ENCODE measurements around the gene FGL2.
"Not testable (repeated sequence)": the region's sequence is repeated elsewhere in the genome, so short reads cannot be mapped to it uniquely, and the experiment has no call there.

The FGL2 gene

DNA sequence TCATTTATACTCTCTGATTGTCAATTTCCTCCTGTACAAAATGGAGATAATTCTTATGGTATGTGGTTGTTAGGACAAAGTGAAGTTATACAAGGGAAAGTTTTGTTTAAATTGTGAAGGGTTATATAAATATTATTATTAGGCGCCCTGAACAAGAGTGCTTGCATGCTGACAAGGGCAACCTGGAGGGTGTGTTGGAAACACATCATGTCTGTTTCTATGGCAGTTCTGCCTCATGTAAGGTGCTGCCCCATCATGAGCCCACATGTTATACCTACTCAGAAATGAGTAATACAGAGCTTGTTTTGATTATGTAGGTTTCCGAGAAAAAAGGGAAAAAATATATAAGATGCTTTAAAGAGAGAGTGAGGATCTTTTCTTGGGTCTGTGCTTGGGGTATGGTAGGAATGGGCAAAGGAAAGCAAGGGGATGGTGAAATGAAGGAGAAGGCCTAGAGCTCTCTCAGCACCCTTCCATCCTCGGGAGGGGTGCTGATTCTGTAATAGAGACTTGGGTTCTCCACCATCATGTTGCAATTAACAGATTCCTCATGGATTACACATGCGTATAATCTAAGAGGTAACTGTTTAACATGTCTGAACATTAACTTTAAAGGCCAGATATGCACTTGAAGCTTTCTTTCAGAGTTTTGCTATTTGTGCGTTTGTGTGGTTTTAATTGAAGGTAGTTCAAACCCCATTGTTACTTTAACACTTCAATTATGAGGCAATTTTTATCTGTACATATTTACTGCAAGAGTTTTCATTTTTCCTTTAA is 43.8 kb downstream of the FGL2 start:
- DNase-seq: not testable (repeated sequence)

DNA sequence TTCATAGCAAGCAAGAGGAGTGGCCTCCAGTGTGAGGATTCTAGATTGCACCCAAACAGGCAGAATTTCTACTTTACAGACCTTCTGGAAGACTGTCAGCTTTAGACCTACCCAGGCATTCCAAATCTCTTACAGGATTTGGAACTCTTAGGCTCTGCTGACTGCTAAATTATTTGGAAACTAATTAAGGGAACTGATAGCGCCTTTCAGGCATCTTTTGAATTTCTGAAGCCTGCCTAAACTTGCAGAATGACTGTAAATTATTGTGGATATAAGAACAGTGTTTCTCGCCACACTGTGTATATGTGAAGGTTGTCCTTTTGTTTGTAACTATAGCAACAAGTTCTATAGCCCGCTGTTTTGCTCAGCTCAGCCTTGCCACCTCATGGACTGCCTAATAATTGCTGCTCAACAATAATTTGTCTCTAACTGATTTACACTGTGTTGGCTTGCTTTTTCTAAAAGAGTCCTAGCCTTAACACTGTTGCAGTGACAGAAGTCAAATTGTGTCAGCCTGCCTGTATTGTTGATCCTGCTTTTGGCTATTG is 44.6 kb downstream of the FGL2 start:
- DNase-seq: peak; percentile 4

DNA sequence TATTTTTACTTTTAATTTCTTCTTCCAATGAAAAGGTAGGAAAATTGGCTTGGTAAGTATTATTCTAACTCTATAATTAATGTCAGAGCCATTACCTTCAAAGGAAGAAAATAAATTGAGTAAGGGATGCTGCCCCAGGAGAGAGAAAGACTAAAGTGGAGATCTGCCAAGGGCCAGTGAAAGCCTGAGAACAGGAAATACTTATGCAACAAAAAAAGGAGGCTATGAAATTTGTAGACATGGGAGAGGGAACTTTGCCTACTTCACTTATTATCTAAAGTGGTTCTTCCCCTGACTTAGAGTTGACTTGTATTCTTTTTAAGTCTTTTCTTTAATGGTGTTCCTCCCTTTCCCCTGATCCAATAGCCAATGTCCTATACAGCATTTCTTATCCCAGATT is 47.4 kb downstream of the FGL2 start:
- DNase-seq: peak; percentile 17
